Hepatocyte (in vitro differentiated cells): ENCODE measurements around the gene E2F1.
"Not testable (repeated sequence)": the region's sequence is repeated elsewhere in the genome, so short reads cannot be mapped to it uniquely, and the experiment has no call there.

ENCODE experiments used
- EZH2 ChIP-seq: fragments of 200-600 bp; sonication (generic); IDR thresholded peaks from 2 replicates; pipeline ENCODE4 v1.6.1; 2016; ENCODE audit warnings: antibody characterized with exemption, mild to moderate bottlenecking, borderline replicate concordance
- EZH2phosphoT487 ChIP-seq: fragments of 200-600 bp; sonication (generic); IDR thresholded peaks from one replicate; pipeline ENCODE4 v1.6.1; 2018; ENCODE audit warnings: antibody characterized with exemption, mild to moderate bottlenecking, low read depth, moderate library complexity; ENCODE audit not compliant: unreplicated experiment, severe bottlenecking
- TF ChIP-seq, protein P1 (sequence below): fragments of 200-600 bp; sonication (generic); IDR thresholded peaks from 2 replicates; pipeline ENCODE4 v1.5.1; 2016; ENCODE audit warnings: antibody characterized with exemption, mild to moderate bottlenecking; ENCODE audit not compliant: poor library complexity

DNA sequence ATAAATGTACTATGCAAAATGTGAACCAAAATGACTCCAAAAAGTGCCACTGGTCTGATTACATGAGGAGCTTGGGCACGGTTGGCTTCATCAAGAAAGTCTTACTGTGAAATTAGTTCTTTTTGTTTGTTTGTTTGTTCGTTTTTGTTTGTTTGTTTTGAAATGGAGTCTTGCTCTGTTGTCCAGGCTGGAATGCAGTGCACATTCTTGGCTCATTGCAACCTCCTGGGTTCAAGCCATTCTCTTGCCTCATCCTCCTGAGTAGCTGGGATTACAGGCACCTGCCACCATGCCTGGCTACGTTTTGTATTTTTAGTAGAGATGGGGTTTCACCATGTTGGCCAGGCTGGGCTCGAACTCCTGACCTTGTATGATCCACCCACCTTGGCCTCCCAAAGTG is 54.3 kb downstream of the E2F1 start:
- TF ChIP-seq, protein P1, sequence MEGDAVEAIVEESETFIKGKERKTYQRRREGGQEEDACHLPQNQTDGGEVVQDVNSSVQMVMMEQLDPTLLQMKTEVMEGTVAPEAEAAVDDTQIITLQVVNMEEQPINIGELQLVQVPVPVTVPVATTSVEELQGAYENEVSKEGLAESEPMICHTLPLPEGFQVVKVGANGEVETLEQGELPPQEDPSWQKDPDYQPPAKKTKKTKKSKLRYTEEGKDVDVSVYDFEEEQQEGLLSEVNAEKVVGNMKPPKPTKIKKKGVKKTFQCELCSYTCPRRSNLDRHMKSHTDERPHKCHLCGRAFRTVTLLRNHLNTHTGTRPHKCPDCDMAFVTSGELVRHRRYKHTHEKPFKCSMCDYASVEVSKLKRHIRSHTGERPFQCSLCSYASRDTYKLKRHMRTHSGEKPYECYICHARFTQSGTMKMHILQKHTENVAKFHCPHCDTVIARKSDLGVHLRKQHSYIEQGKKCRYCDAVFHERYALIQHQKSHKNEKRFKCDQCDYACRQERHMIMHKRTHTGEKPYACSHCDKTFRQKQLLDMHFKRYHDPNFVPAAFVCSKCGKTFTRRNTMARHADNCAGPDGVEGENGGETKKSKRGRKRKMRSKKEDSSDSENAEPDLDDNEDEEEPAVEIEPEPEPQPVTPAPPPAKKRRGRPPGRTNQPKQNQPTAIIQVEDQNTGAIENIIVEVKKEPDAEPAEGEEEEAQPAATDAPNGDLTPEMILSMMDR = not testable (repeated sequence)
- TF ChIP-seq EZH2, EZH2phosphoT487: not testable (repeated sequence)
